Activated T-cell treated with anti-CD3 and anti-CD28 coated beads for 48 hours (primary cell): ENCODE data around the gene CREB5.
"Not testable (repeated sequence)": the region's sequence is repeated elsewhere in the genome, so short reads cannot be mapped to it uniquely, and the experiment has no call there.

ENCODE experiments used
- DNase-seq: peaks from one replicate; pipeline ENCODE4 v3.0.0-alpha.2; 2020; ENCODE audit warnings: low read depth

The CREB5 gene

GRCh38 chr7:28411876-28412662 lies at the start of gene CREB5:
CREB5 (plus strand) TSS chr7:28412518; CDS start chr7:28412915, 397 bp downstream.
- no peak for DNase-seq

- DNase-seq = no peak
Measured at GRCh38 chr7:28362812-28363211, 49.5 kb upstream of the CREB5 start.

- no peak for DNase-seq
Measured at GRCh38 chr7:28364082-28364481, 48.2 kb upstream of the CREB5 start.

GRCh38 chr7:28369523-28369922 lies 42.8 kb upstream of the CREB5 start:
- no peak for DNase-seq

- no peak for DNase-seq
Measured at GRCh38 chr7:28371846-28372245, 40.5 kb upstream of the CREB5 start.

GRCh38 chr7:28373990-28374389 lies 38.3 kb upstream of the CREB5 start:
- no peak for DNase-seq

- no peak for DNase-seq
Measured at GRCh38 chr7:28375729-28376128, 36.6 kb upstream of the CREB5 start.

- DNase-seq = no peak
Measured at GRCh38 chr7:28376634-28377033, 35.7 kb upstream of the CREB5 start.

GRCh38 chr7:28378574-28379149 lies 33.7 kb upstream of the CREB5 start:
- DNase-seq = no peak

GRCh38 chr7:28381466-28381865 lies 30.9 kb upstream of the CREB5 start:
- DNase-seq = no peak

- DNase-seq = no peak
Measured at GRCh38 chr7:28382144-28382543, 30.2 kb upstream of the CREB5 start.

GRCh38 chr7:28383975-28384374 lies 28.3 kb upstream of the CREB5 start:
- DNase-seq = no peak

- no peak for DNase-seq
Measured at GRCh38 chr7:28389504-28390395, 22.6 kb upstream of the CREB5 start.

- DNase-seq = no peak
Measured at GRCh38 chr7:28390426-28390825, 21.9 kb upstream of the CREB5 start.

GRCh38 chr7:28392289-28392688 lies 20.0 kb upstream of the CREB5 start:
- no peak for DNase-seq

- DNase-seq = no peak
Measured at GRCh38 chr7:28395404-28395803, 16.9 kb upstream of the CREB5 start.

GRCh38 chr7:28395831-28396230 lies 16.5 kb upstream of the CREB5 start:
- DNase-seq = no peak

- DNase-seq = no peak
Measured at GRCh38 chr7:28397141-28397540, 15.2 kb upstream of the CREB5 start.

- DNase-seq = no peak
Measured at GRCh38 chr7:28400838-28401360, 11.4 kb upstream of the CREB5 start.

- DNase-seq = not testable (repeated sequence)
Measured at GRCh38 chr7:28401567-28401966, 10.8 kb upstream of the CREB5 start.

GRCh38 chr7:28405662-28406061 lies 6.7 kb upstream of the CREB5 start:
- no peak for DNase-seq

GRCh38 chr7:28406192-28406591 lies 6.1 kb upstream of the CREB5 start:
- DNase-seq = no peak

GRCh38 chr7:28407651-28408050 lies 4.7 kb upstream of the CREB5 start:
- no peak for DNase-seq
